CD4-positive, CD25-positive, alpha-beta regulatory T cell (primary cell): Measurements from ENCODE around the gene MXI1. TPM values are rescaled to one million over a fixed set of nuclear protein-coding genes. Genes with fewer than 3 reads are reported as not detected.

Experiments used
- ATAC-seq, 2 donors: fragments of 150-1000 bp; cut with Tn5 transposase; one replicate each; pipeline ENCODE4 v1.10.0; 2021; ENCODE audit warnings: low read depth in 2 of 2, moderate number of reproducible peaks in 2 of 2, moderate library complexity in 1 of 2
- DNase-seq, 3 donors: peaks; one replicate each; pipeline versions ENCODE4 v3.0.0 to v3.0.0-alpha.2; 2012 to 2022; ENCODE audit warnings: mixed read lengths in 1 of 3
- H3K27ac ChIP-seq: one replicate; pipeline ENCODE4 v1.7.0; 2013; ENCODE audit warnings: mild to moderate bottlenecking, low read length; ENCODE audit not compliant: insufficient read depth, poor library complexity, severe bottlenecking
- H3K27me3 ChIP-seq: one replicate; pipeline ENCODE4 v1.7.0; 2013; ENCODE audit warnings: low read length; ENCODE audit not compliant: control insufficient read depth, insufficient read depth
- H3K36me3 ChIP-seq: one replicate; pipeline ENCODE4 v1.7.0; 2013; ENCODE audit warnings: mild to moderate bottlenecking, low read length, moderate library complexity; ENCODE audit not compliant: control insufficient read depth, insufficient read depth
- H3K4me1 ChIP-seq: 2 replicates; pipeline ENCODE4 v1.7.0; 2013; ENCODE audit warnings: mild to moderate bottlenecking, low read length; ENCODE audit not compliant: insufficient read depth, control insufficient read depth, poor library complexity, severe bottlenecking
- H3K4me3 ChIP-seq: one replicate; pipeline ENCODE4 v1.7.0; 2013; ENCODE audit warnings: low read depth, mild to moderate bottlenecking, low read length, moderate library complexity
- H3K9me3 ChIP-seq, 2 experiments: 1 replicate in 1 of 2; 2 replicates in 1 of 2; pipeline ENCODE4 v1.7.0; 2013; ENCODE audit warnings: low read length in 2 of 2, mild to moderate bottlenecking in 1 of 2, moderate library complexity in 1 of 2; ENCODE audit not compliant: control insufficient read depth in 2 of 2
- H3K27ac Mint-ChIP-seq, 3 donors: one replicate each; pipeline ENCODE4 v1.8.0; 2020 to 2022; ENCODE audit warnings: mild to moderate bottlenecking in 3 of 3, mixed read lengths in 3 of 3, moderate library complexity in 2 of 3
- H3K27me3 Mint-ChIP-seq: one replicate; pipeline ENCODE4 v1.8.0; 2022; ENCODE audit warnings: mild to moderate bottlenecking, mixed read lengths
- H3K36me3 Mint-ChIP-seq: one replicate; pipeline ENCODE4 v1.8.0; 2020; ENCODE audit warnings: mixed read lengths
- H3K4me1 Mint-ChIP-seq, 4 donors: one replicate each; pipeline ENCODE4 v1.8.0; 2020 to 2022; ENCODE audit warnings: mixed read lengths in 4 of 4, mild to moderate bottlenecking in 1 of 4
- H3K4me3 Mint-ChIP-seq, 4 donors: one replicate each; pipeline ENCODE4 v1.8.0; 2020 to 2022; ENCODE audit warnings: mild to moderate bottlenecking in 4 of 4, mixed read lengths in 4 of 4, moderate library complexity in 3 of 4
- H3K9me3 Mint-ChIP-seq, 7 donors: one replicate each; pipeline ENCODE4 v1.8.0; 2020 to 2022; ENCODE audit warnings: mixed read lengths in 7 of 7, mild to moderate bottlenecking in 3 of 7, moderate library complexity in 2 of 7
- polyA plus RNA-seq, 4 donors: library from polyadenylated mRNA; unstranded; fragments of 300-500 nt; fragmentation: Illumina TruSeq; gene quantifications; one replicate each; pipeline ENCODE4 v1.2.3, GENCODE V29; 2021
- total RNA-seq: library from RNA; stranded (reverse); gene quantifications from one replicate; pipeline ENCODE4 v1.2.3, GENCODE V29; 2022

Gene MXI1
- total and polyA plus RNA-seq, 5 donors from 2014 or later: 34.2 to 56.8 (median 42.9) TPM

DNA sequence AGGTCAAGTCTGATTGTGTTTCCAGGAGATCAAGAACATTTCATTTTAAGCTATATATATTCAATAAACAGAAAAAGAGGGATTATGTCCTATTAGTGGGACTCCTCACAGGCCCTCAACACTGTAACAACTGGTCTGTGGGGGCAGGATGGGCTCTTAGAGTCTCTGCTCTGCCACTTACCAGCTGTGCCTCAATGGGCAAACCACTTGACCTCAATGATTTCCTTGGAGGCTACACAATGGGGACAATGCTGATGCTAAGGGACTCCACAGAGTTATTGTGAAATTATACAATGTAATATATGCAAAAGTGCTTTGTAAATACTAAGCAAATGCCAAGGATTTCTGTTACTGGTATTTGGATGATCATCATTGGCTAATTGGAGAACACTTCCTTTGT, 33.2 kb upstream of the MXI1 start:
- peaks cover 73% of the 10 kb centered on the region for H3K27me3 Mint-ChIP-seq
- Histone ChIP-seq H3K9me3 (no peaks in the 10 kb centered on the region), H3K4me1 (no peaks in the 10 kb centered on the region), H3K27me3 (peaks cover 32% of the 10 kb centered on the region), H3K4me3 (no peak overlapping the region), H3K36me3 (no peaks in the 10 kb centered on the region), H3K27ac (no peak overlapping the region)
- no peak overlapping the region for H3K4me3 Mint-ChIP-seq
- H3K9me3 Mint-ChIP-seq: no peaks in the 10 kb centered on the region
- H3K27ac Mint-ChIP-seq: no peak overlapping the region
- DNase-seq (no peak), ATAC-seq (no peak)
- H3K36me3 Mint-ChIP-seq: no peaks in the 10 kb centered on the region
- peaks cover 0 to 16% (median 9%) of the 10 kb centered on the region in 4 donors for H3K4me1 Mint-ChIP-seq

DNA sequence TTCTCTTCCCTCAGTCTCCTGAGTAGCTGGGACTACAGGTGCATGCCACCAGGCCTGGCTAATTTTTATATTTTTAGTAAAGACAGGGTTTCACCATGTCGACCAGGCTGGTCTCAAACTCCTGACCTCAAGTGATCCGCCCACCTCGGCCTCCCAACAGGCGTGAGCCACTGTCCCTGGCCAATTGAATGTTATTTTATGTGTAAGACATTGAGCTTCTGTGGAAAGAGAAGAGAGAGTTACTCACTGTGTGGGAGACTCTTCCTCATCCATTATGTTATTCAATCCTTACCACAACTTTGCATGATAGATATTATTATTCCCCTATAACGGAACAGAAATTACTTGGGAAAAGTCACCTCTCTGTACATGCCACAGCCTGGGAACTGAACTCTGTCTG, 32.6 kb upstream of the MXI1 start:
- H3K27me3 Mint-ChIP-seq: peaks cover 67% of the 10 kb centered on the region
- DNase-seq: no peak
- Histone ChIP-seq H3K36me3 (no peaks in the 10 kb centered on the region), H3K9me3 (no peaks in the 10 kb centered on the region), H3K27ac (no peak overlapping the region), H3K4me3 (no peak overlapping the region), H3K4me1 (no peaks in the 10 kb centered on the region), H3K27me3 (peaks cover 25% of the 10 kb centered on the region)
- no peak overlapping the region for H3K4me3 Mint-ChIP-seq
- H3K27ac Mint-ChIP-seq: no peak overlapping the region
- no peaks in the 10 kb centered on the region for H3K36me3 Mint-ChIP-seq
- no peak for ATAC-seq
- peaks cover 0 to 10% (median 6%) of the 10 kb centered on the region in 4 donors for H3K4me1 Mint-ChIP-seq
- no peaks in the 10 kb centered on the region for H3K9me3 Mint-ChIP-seq

DNA sequence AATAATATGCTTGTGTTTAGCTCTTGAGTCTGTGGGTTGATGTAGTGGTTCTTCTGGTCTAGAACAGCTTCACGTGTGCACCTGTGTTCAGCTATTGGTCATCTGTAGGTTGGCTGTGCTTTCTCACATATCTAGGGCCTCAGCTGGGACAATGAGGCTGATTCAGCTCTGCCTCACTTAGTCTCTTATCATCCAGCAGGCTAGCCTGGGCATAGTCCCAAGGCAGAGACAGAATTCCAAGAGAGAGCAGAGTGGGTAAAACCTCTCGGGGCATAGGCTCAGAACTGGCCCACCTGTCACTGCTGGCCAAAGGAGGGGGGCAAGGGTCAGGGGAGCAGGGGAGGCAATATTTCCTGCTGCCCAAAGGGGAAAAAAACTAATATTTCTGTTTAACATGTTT, 32.0 kb upstream of the MXI1 start:
- H3K27ac ChIP-seq: no peak overlapping the region
- no peak overlapping the region for H3K27ac Mint-ChIP-seq
- no peak overlapping the region for H3K4me3 Mint-ChIP-seq
- ATAC-seq (no peak), DNase-seq (no peak)
- peaks cover 63% of the 10 kb centered on the region for H3K27me3 Mint-ChIP-seq
- no peaks in the 10 kb centered on the region for H3K36me3 ChIP-seq
- H3K36me3 Mint-ChIP-seq: no peaks in the 10 kb centered on the region
- H3K4me1 ChIP-seq: no peaks in the 10 kb centered on the region
- no peaks in the 10 kb centered on the region for H3K9me3 ChIP-seq
- peaks cover 0 to 5% (median 2%) of the 10 kb centered on the region in 4 donors for H3K4me1 Mint-ChIP-seq
- H3K9me3 Mint-ChIP-seq: no peaks in the 10 kb centered on the region
- H3K4me3 ChIP-seq: no peak overlapping the region
- peaks cover 21% of the 10 kb centered on the region for H3K27me3 ChIP-seq

DNA sequence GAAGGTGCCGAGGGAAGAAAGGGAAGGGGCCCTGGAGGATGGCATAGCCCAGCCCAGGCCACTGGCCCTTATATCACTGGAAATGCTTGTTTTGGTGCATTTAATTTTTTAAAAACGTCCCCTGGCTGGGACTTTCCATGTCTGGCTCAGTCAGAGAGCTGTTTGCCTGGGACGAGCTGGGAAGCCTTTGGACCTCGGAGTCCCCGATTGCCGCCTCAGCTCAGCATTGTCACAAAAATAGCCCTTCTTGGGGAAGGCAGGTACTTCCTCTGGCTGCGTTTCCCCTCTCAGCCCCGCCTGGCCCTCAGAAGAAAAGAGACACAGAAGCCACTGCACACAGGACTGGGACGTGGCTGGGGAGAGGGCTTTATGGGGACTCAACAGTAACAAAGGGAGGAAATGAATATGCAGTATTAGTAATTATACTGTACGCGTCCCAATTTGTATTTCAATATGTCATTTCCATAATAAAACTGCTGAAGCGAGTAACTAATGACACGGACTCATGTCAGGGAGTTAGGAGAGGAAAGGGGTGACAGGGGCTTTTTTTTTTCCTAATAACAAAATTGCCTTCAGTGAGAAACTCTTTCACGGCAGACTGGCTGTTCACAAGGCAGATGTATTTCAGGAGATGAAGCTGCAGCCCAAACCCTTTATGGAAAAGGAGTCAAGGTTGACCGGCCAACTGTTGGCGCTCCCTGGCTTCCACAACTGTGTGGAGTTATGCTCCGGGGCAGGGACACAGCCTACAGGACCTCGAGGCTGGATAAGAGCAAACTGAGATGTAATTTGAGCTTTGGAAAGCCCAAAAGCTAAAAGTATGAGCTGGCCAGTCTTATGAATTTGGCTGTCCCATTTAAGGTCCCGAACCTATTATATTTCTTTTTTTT, 31.0 kb upstream of the MXI1 start:
- ATAC-seq (no peak), DNase-seq (no peak)
- no peaks in the 10 kb centered on the region for H3K9me3 Mint-ChIP-seq
- Histone ChIP-seq H3K36me3 (no peaks in the 10 kb centered on the region), H3K4me3 (no peak overlapping the region), H3K27me3 (peaks cover 15% of the 10 kb centered on the region), H3K9me3 (no peaks in the 10 kb centered on the region), H3K27ac (no peak overlapping the region), H3K4me1 (no peaks in the 10 kb centered on the region)
- H3K4me1 Mint-ChIP-seq: peaks cover 0 to 3% (median 0%) of the 10 kb centered on the region in 4 donors
- no peaks in the 10 kb centered on the region for H3K36me3 Mint-ChIP-seq
- no peak overlapping the region for H3K4me3 Mint-ChIP-seq
- H3K27ac Mint-ChIP-seq: no peak overlapping the region
- H3K27me3 Mint-ChIP-seq: peaks cover 58% of the 10 kb centered on the region

DNA sequence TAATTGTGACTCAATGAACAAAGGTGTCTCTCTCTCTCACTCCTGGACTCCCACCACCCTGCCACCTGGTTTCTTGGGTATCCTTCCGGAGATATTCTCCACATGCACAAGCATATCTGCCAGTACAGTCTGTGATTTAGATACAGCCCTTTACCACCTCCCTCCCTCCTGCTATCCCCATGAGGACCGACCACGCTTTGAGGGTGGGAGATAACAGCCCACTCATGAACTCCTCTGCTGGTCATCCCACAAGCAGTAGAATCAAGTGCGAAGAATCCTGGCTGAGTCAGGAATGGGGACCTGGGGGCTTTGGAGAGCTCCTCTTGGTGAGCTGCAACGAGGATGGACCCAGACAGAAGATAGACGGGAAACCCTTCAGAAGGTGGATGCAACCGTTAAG, 28.2 kb upstream of the MXI1 start:
- Histone ChIP-seq H3K9me3 (no peaks in the 10 kb centered on the region), H3K36me3 (no peaks in the 10 kb centered on the region), H3K4me1 (no peaks in the 10 kb centered on the region), H3K27ac (no peak overlapping the region), H3K4me3 (no peak overlapping the region), H3K27me3 (peaks cover 2% of the 10 kb centered on the region)
- Mint-ChIP-seq H3K4me1 (peaks cover 0 to 3% (median 0%) of the 10 kb centered on the region in 4 donors), H3K9me3 (no peaks in the 10 kb centered on the region), H3K4me3 (no peak overlapping the region), H3K36me3 (no peaks in the 10 kb centered on the region), H3K27me3 (peaks cover 49% of the 10 kb centered on the region), H3K27ac (no peak overlapping the region)
- DNase-seq (no peak), ATAC-seq (no peak)

DNA sequence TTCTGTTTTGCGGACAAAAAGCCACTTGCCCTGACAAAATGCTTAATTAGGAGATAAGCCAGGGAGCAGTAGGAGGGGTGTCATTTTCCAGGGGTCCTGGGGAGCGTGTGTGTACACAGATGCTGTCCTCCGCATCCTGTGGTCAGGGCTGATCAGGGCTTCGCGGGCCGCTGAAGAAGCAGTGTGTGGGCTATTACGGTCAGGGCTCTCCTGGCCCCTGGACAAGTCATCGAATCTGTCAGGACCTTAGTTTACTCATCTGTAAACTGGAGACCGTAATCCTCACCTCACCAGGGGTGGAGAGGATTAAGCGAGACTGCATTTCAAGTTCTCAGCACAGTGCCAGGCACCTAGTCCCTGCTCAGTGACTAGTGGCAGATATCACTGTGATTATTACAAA, 26.0 kb upstream of the MXI1 start:
- ATAC-seq (no peak), DNase-seq (no peak)
- no peak overlapping the region for H3K4me3 ChIP-seq
- no peaks in the 10 kb centered on the region for H3K9me3 ChIP-seq
- no peaks in the 10 kb centered on the region for H3K4me1 Mint-ChIP-seq
- H3K27ac ChIP-seq: no peak overlapping the region
- H3K4me1 ChIP-seq: no peaks in the 10 kb centered on the region
- no peaks in the 10 kb centered on the region for H3K9me3 Mint-ChIP-seq
- no peaks in the 10 kb centered on the region for H3K36me3 ChIP-seq
- no peak overlapping the region for H3K27ac Mint-ChIP-seq
- no peak overlapping the region for H3K4me3 Mint-ChIP-seq
- no peaks in the 10 kb centered on the region for H3K27me3 ChIP-seq
- H3K36me3 Mint-ChIP-seq: no peaks in the 10 kb centered on the region
- H3K27me3 Mint-ChIP-seq: peaks cover 37% of the 10 kb centered on the region

DNA sequence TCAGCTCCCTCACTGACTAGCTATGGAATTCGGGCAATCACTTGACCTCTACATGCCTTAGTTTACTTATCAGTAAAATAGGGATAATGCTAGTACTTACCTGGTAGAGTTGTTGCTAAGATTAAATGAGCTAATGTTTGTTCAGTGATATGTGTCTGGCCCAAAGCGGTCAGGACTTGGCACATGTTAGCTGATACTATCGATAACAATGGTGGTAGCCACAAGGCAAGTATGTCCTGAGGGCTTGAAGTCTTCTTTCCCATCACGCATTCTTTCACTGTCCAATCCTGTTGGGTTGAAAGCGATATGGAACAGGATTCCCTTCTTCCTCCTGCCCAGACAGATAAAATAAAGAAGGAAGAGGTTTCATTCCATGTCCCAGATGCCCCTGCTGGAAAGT, 25.5 kb upstream of the MXI1 start:
- Mint-ChIP-seq H3K4me1 (no peaks in the 10 kb centered on the region), H3K4me3 (no peak overlapping the region), H3K27me3 (peaks cover 39% of the 10 kb centered on the region), H3K36me3 (no peaks in the 10 kb centered on the region), H3K27ac (no peak overlapping the region), H3K9me3 (no peaks in the 10 kb centered on the region)
- Histone ChIP-seq H3K4me1 (no peaks in the 10 kb centered on the region), H3K27ac (no peak overlapping the region), H3K27me3 (no peaks in the 10 kb centered on the region), H3K4me3 (no peak overlapping the region), H3K9me3 (no peaks in the 10 kb centered on the region), H3K36me3 (no peaks in the 10 kb centered on the region)
- no peak for DNase-seq
- no peak for ATAC-seq

DNA sequence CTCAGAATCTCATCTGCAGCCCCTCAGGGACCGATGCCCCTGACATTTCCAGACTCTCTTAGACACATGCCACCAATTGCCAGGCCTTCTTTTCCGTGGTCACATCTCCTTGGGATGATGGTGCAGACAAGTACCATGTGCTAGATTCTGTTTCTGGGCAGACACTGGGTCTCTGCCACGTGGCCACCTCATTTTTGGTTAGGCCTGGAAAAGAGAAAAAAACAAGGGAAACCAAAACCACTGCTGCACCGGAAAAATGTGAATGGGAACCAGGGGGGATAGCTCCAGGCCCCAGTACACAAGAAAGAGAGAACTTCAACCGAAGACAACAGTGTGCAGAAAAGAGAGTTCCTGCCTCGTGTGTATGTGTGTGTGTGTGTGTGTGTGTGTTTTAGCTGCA, 23.0 kb upstream of the MXI1 start:
- DNase-seq: no peak
- ATAC-seq: no peak
- H3K27me3 Mint-ChIP-seq: peaks cover 31% of the 10 kb centered on the region
- H3K36me3 ChIP-seq: no peaks in the 10 kb centered on the region
- H3K27ac ChIP-seq: no peak overlapping the region
- H3K4me1 Mint-ChIP-seq: no peaks in the 10 kb centered on the region
- H3K9me3 ChIP-seq: no peaks in the 10 kb centered on the region
- no peaks in the 10 kb centered on the region for H3K4me1 ChIP-seq
- H3K9me3 Mint-ChIP-seq: no peaks in the 10 kb centered on the region
- H3K4me3 Mint-ChIP-seq: no peak overlapping the region
- no peak overlapping the region for H3K27ac Mint-ChIP-seq
- no peaks in the 10 kb centered on the region for H3K36me3 Mint-ChIP-seq
- no peak overlapping the region for H3K4me3 ChIP-seq
- peaks cover 4% of the 10 kb centered on the region for H3K27me3 ChIP-seq
